Type B pancreatic cell (in vitro differentiated cells): ENCODE measurements around the gene GRID2. TPM values are rescaled to one million over a fixed set of nuclear protein-coding genes. Genes with fewer than 3 reads are reported as not detected.

ENCODE experiments used
- DNase-seq: peaks from one replicate; pipeline ENCODE4 v3.0.0; 2021; ENCODE audit warnings: mixed read lengths; ENCODE audit not compliant: unreplicated experiment; ENCODE audit errors: extremely low spot score
- H3K27ac Mint-ChIP-seq: 2 replicates; pipeline ENCODE4 v1.8.0; 2021; ENCODE audit warnings: mild to moderate bottlenecking, mixed read lengths
- H3K27me3 Mint-ChIP-seq: 2 replicates; pipeline ENCODE4 v1.8.0; 2021; ENCODE audit warnings: mixed read lengths
- H3K36me3 Mint-ChIP-seq: 2 replicates; pipeline ENCODE4 v1.8.0; 2021; ENCODE audit warnings: mixed read lengths
- H3K4me1 Mint-ChIP-seq: one replicate; pipeline ENCODE4 v1.8.0; 2021; ENCODE audit warnings: mixed read lengths; ENCODE audit not compliant: unreplicated experiment
- H3K4me3 Mint-ChIP-seq: 2 replicates; pipeline ENCODE4 v1.8.0; 2021; ENCODE audit warnings: mild to moderate bottlenecking, mixed read lengths
- H3K9me3 Mint-ChIP-seq: 2 replicates; pipeline ENCODE4 v1.8.0; 2021; ENCODE audit warnings: mixed read lengths
- CTCF ChIP-seq: fragments of 200-600 bp; sonication (generic); conservative IDR thresholded peaks from 2 replicates; pipeline ENCODE4 v1.5.0; 2021; ENCODE audit warnings: antibody characterized with exemption, mild to moderate bottlenecking
- total RNA-seq: library from RNA; stranded (reverse); gene quantifications from 2 replicates; pipeline ENCODE4 v1.2.1, GENCODE V29; 2021; ENCODE audit warnings: low replicate concordance

GRID2 gene
- total RNA-seq, 1 donor from 2014 or later, result 1.7 TPM

DNA sequence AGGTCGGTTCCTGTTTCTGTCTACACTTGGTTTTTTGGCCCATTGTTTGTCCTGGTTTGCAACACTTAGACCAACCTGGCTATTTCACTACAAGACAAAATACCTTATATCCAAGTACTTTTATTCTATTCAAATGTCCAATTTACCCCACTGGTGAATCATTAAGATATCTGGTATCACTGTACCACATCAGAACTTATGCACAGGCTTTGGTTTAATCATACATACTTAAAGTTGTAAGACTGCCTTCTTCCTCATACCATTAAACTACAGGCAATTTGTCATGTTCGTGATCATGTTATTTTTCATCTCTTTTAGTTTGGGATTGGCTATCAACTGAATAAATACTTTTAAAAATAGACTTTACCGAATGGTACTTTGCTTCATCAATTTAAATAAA, 1471.8 kb downstream of the GRID2 start:
- no peaks in the 10 kb centered on the region for H3K36me3 Mint-ChIP-seq
- H3K4me1 Mint-ChIP-seq, result peaks cover 11% of the 10 kb centered on the region
- H3K27ac Mint-ChIP-seq, result no peak overlapping the region
- peaks cover 8% of the 10 kb centered on the region for H3K27me3 Mint-ChIP-seq
- no peak for DNase-seq
- H3K4me3 Mint-ChIP-seq, result no peak overlapping the region
- TF ChIP-seq CTCF, result no peak
- no peaks in the 10 kb centered on the region for H3K9me3 Mint-ChIP-seq

DNA sequence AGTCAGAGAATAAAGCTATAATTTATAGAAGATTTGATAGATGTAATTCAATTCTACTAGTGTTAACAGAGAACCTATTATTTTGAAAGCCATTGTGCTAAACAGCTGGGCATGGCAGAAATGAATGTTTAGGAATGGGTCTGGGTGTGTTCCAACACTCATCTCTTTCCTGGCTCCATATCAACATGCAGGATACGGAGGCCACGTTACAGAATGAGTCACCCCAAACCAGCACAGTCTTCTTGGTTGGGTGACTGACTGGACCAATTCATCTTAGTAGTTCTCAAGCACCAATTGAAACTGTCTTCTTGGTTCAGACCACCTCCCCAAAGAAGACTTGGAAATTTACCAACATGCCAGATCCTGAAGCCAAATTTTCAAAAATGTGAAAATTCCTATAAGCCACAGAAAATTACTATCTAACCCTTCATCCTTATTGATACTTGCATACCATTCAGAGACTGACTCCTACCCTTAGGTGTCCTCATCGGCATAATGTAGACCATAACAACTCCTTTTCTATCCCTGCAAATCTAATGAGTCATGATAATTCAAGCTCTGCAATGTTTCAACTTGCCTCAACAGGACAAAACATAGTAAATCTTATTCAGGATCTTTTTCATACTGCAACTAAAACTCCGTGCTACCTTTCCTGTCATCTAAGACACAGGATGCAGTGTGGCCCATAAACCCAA, 1472.8 kb downstream of the GRID2 start:
- no peak for TF ChIP-seq CTCF
- H3K36me3 Mint-ChIP-seq, result no peaks in the 10 kb centered on the region
- H3K9me3 Mint-ChIP-seq, result no peaks in the 10 kb centered on the region
- H3K4me1 Mint-ChIP-seq, result peaks cover 11% of the 10 kb centered on the region
- no peak overlapping the region for H3K4me3 Mint-ChIP-seq
- H3K27me3 Mint-ChIP-seq, result peaks cover 8% of the 10 kb centered on the region
- H3K27ac Mint-ChIP-seq, result no peak overlapping the region
- no peak for DNase-seq

DNA sequence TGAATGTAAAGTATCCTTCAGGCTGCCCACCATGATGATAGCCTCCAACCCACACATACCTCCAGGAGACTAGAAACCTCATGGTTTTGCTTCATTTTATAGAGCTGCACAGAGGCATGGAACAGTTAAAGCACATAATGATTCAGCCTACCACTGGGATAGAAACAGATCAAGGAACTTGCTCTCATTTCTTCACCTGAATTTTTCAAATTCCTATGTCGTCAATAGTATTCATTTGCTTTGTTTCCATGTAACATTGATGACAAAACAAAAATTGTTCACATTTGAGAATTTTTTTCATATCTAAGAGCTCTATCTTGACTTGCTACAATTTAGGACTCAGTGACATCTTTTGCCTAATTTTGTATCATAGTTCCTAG, 1473.3 kb downstream of the GRID2 start:
- DNase-seq, result no peak
- no peak for TF ChIP-seq CTCF
- Mint-ChIP-seq H3K36me3 (no peaks in the 10 kb centered on the region), H3K27me3 (peaks cover 8% of the 10 kb centered on the region), H3K4me3 (no peak overlapping the region), H3K27ac (no peak overlapping the region), H3K9me3 (no peaks in the 10 kb centered on the region), H3K4me1 (peaks cover 8% of the 10 kb centered on the region)

DNA sequence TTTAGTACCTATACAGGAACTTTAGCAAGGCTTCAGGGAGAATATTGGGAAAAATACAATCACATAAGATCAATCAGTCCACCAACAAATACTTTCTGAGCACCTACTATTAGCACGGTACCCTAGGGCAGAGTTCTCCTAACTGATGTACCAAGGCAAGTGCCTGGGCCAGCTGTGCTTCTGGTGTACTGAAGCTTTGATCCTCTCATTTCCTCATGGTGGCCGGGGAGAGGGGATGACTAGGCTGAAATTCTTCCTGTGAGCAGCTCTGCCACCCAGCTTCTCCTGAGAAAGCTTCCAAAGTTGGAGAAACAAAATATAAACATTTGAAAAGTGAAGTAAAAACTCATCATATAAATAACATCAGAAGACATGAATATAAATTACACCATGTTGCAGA, 1475.5 kb downstream of the GRID2 start:
- no peak for DNase-seq
- no peak for TF ChIP-seq CTCF
- no peaks in the 10 kb centered on the region for H3K36me3 Mint-ChIP-seq
- H3K9me3 Mint-ChIP-seq, result no peaks in the 10 kb centered on the region
- H3K27me3 Mint-ChIP-seq, result peaks cover 8% of the 10 kb centered on the region
- H3K4me1 Mint-ChIP-seq, result no peaks in the 10 kb centered on the region
- H3K27ac Mint-ChIP-seq, result no peak overlapping the region
- no peak overlapping the region for H3K4me3 Mint-ChIP-seq

DNA sequence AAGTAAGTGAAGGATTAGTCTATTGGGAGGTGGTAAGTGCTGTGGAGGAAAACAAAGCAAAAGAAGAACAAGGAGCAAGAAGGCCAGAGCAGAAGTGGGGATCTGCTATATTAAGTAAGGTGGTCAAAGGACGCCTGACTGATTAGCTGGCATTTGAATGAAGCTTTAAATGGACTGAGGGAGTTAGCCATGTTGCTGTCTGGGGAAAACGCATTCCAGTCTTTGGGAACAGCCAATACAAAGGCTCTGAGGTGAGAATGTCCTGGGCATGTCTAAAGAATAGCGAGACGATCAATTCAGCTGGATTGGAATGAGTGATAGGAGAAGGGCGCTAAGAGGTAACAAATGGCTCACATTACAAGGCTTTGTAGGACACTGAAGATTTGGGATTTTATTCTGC, 1476.3 kb downstream of the GRID2 start:
- Mint-ChIP-seq H3K4me1 (no peaks in the 10 kb centered on the region), H3K4me3 (no peak overlapping the region), H3K27me3 (peaks cover 8% of the 10 kb centered on the region), H3K27ac (no peak overlapping the region), H3K36me3 (no peaks in the 10 kb centered on the region), H3K9me3 (no peaks in the 10 kb centered on the region)
- DNase-seq, result no peak
- no peak for TF ChIP-seq CTCF

DNA sequence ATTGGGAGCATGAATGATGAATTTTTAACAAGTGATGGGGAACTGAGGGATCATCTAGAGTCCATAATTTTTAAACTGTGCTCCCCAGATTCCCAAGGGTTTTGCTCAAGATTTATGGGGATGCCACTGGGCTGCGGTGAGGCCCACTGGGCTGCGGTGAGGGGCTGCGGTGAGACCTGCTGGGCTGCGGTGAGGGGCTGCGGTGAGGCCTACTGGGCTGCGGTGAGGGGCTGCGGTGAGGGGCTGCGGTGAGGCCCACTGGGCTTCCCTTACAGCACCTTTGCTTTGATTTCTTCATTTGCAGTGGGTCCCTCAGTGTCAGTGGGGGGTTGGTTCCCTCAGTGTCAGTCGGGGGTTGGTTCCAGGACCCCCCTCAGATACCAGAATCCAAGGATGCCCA, 1477.4 kb downstream of the GRID2 start:
- no peak overlapping the region for H3K27ac Mint-ChIP-seq
- H3K4me3 Mint-ChIP-seq, result no peak overlapping the region
- no peaks in the 10 kb centered on the region for H3K36me3 Mint-ChIP-seq
- H3K9me3 Mint-ChIP-seq, result no peaks in the 10 kb centered on the region
- TF ChIP-seq CTCF, result no peak
- H3K4me1 Mint-ChIP-seq, result no peaks in the 10 kb centered on the region
- H3K27me3 Mint-ChIP-seq, result peaks cover 8% of the 10 kb centered on the region
- DNase-seq, result no peak
